Neural cell (in vitro differentiated cells): Measurements from ENCODE around the gene ZNRF4.
A peak's percentile ranks its signal among the peaks of the same experiment; 100 is the strongest.

Source experiments
- EP300 ChIP-seq: fragments of 450-650 bp; conservative IDR thresholded peaks from 2 replicates; pipeline ENCODE4 v1.6.1; 2014; ENCODE audit warnings: antibody characterized with exemption, mild to moderate bottlenecking, moderate library complexity; ENCODE audit not compliant: poor library complexity, severe bottlenecking
- EZH2 ChIP-seq: fragments of 200-600, 300-800 bp; shearing (Covaris generic), sonication (generic); IDR thresholded peaks from 2 replicates; pipeline ENCODE4 v1.6.1; 2014; ENCODE audit warnings: antibody characterized with exemption, low read length, borderline replicate concordance, mild to moderate bottlenecking; ENCODE audit not compliant: insufficient read depth, poor library complexity, severe bottlenecking
- POLR2AphosphoS5 ChIP-seq: IDR thresholded peaks from 2 replicates; pipeline ENCODE4 v1.6.1; 2012
- RAD21 ChIP-seq: fragments of 450-650 bp; conservative IDR thresholded peaks from 2 replicates; pipeline ENCODE4 v1.6.1; 2014; ENCODE audit warnings: antibody characterized with exemption, mild to moderate bottlenecking, moderate library complexity
- REST ChIP-seq: IDR thresholded peaks from 2 replicates; pipeline ENCODE4 v1.6.1; 2012; ENCODE audit warnings: borderline replicate concordance
- SMC3 ChIP-seq: fragments of 450-650 bp; conservative IDR thresholded peaks from 2 replicates; pipeline ENCODE4 v1.6.1; 2014; ENCODE audit warnings: antibody characterized with exemption, mild to moderate bottlenecking, moderate library complexity; ENCODE audit not compliant: poor library complexity
- TAF1 ChIP-seq: IDR thresholded peaks from 2 replicates; pipeline ENCODE4 v1.6.1; 2012; ENCODE audit warnings: low read depth
- TF ChIP-seq, protein P1 (sequence below): fragments of 450-650 bp; IDR thresholded peaks from 2 replicates; pipeline ENCODE4 v1.5.1; 2014; ENCODE audit warnings: antibody characterized with exemption, mild to moderate bottlenecking, moderate library complexity; ENCODE audit not compliant: poor library complexity, severe bottlenecking

GRCh38 chr19:5478241-5478924 is 23.2 kb downstream of the ZNRF4 start:
- TF ChIP-seq, protein P1, sequence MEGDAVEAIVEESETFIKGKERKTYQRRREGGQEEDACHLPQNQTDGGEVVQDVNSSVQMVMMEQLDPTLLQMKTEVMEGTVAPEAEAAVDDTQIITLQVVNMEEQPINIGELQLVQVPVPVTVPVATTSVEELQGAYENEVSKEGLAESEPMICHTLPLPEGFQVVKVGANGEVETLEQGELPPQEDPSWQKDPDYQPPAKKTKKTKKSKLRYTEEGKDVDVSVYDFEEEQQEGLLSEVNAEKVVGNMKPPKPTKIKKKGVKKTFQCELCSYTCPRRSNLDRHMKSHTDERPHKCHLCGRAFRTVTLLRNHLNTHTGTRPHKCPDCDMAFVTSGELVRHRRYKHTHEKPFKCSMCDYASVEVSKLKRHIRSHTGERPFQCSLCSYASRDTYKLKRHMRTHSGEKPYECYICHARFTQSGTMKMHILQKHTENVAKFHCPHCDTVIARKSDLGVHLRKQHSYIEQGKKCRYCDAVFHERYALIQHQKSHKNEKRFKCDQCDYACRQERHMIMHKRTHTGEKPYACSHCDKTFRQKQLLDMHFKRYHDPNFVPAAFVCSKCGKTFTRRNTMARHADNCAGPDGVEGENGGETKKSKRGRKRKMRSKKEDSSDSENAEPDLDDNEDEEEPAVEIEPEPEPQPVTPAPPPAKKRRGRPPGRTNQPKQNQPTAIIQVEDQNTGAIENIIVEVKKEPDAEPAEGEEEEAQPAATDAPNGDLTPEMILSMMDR, result no peak
- peak; percentile 96 for TF ChIP-seq REST
- no peak for TF ChIP-seq EP300
- no peak for TF ChIP-seq RAD21
- no peak for TF ChIP-seq TAF1
- TF ChIP-seq EZH2, result no peak
- TF ChIP-seq POLR2AphosphoS5, result peak; percentile 57
- TF ChIP-seq SMC3, result no peak
